ENCODE measurements around the gene USP50. TPM values are rescaled to one million over a fixed set of nuclear protein-coding genes. Genes with fewer than 3 reads are reported as not detected.

USP50 gene
- polyA plus RNA-seq, 1 donor from 2014 or later = 1.4 TPM

DNA sequence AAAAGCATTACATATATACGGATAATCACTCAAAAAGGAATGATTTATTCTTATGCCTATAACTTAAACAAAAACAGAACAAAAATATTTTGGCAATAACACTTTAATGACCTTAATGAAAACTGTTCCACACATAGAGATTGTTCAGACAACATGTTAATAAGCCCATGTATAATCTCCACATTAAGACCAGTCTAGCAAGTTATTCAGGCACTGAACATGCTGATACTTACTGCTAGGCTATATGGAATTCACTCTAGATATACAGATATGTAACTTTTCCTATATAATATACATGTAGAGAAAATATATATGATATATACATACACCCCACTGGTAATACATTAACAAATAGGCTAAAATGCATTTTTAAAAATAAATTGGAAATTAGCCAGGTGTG is 43.8 kb upstream of the USP50 start:
- no peak overlapping the region for H3K4me3 ChIP-seq (ENCODE audit: low read length)
- H3K9me3 ChIP-seq (ENCODE audit: low read length) = no peaks in the 10 kb centered on the region
- H4K20me1 ChIP-seq (ENCODE audit: insufficient read depth) = no peaks in the 10 kb centered on the region
- no peak overlapping the region for H3K27ac ChIP-seq (ENCODE audit: low read length)
- H3K36me3 ChIP-seq (ENCODE audit: insufficient read depth, low read length) = no peaks in the 10 kb centered on the region
- no peaks in the 10 kb centered on the region for H3K79me2 ChIP-seq (replicated peaks; ENCODE audit: insufficient read depth, low read length)
- H3K4me2 ChIP-seq (ENCODE audit: low read length) = no peak overlapping the region
- TF ChIP-seq CTCF (IDR thresholded peaks at IDR 0.05; ENCODE audit: poor library complexity, severe bottlenecking) (no peak), EP300 (conservative IDR thresholded peaks at IDR 0.05; ENCODE audit: poor library complexity, severe bottlenecking) (no peak), EZH2 (IDR thresholded peaks at IDR 0.05; ENCODE audit: borderline replicate concordance, insufficient read depth, low read length, poor library complexity, severe bottlenecking) (no peak), TAF1 (IDR thresholded peaks at IDR 0.05; ENCODE audit: low read depth) (no peak), POLR2AphosphoS5 (IDR thresholded peaks at IDR 0.05) (no peak), RAD21 (conservative IDR thresholded peaks at IDR 0.05) (no peak), MXI1 (conservative IDR thresholded peaks at IDR 0.05; ENCODE audit: poor library complexity, severe bottlenecking) (no peak), SMC3 (conservative IDR thresholded peaks at IDR 0.05; ENCODE audit: poor library complexity) (no peak)
- TF ChIP-seq, protein P1, sequence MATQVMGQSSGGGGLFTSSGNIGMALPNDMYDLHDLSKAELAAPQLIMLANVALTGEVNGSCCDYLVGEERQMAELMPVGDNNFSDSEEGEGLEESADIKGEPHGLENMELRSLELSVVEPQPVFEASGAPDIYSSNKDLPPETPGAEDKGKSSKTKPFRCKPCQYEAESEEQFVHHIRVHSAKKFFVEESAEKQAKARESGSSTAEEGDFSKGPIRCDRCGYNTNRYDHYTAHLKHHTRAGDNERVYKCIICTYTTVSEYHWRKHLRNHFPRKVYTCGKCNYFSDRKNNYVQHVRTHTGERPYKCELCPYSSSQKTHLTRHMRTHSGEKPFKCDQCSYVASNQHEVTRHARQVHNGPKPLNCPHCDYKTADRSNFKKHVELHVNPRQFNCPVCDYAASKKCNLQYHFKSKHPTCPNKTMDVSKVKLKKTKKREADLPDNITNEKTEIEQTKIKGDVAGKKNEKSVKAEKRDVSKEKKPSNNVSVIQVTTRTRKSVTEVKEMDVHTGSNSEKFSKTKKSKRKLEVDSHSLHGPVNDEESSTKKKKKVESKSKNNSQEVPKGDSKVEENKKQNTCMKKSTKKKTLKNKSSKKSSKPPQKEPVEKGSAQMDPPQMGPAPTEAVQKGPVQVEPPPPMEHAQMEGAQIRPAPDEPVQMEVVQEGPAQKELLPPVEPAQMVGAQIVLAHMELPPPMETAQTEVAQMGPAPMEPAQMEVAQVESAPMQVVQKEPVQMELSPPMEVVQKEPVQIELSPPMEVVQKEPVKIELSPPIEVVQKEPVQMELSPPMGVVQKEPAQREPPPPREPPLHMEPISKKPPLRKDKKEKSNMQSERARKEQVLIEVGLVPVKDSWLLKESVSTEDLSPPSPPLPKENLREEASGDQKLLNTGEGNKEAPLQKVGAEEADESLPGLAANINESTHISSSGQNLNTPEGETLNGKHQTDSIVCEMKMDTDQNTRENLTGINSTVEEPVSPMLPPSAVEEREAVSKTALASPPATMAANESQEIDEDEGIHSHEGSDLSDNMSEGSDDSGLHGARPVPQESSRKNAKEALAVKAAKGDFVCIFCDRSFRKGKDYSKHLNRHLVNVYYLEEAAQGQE (IDR thresholded peaks at IDR 0.05; ENCODE audit: borderline replicate concordance) = no peak
- H2AFZ ChIP-seq (ENCODE audit: low read depth, low read length) = no peak overlapping the region
- H3K9me2 ChIP-seq (ENCODE audit: insufficient read depth, low read length) = no peaks in the 10 kb centered on the region
- no peak overlapping the region for H3K9ac ChIP-seq (ENCODE audit: low read length)
- H3F3A ChIP-seq (ENCODE audit: insufficient read depth, low read length, poor library complexity, severe bottlenecking) = no peaks in the 10 kb centered on the region
- H3K27me3 ChIP-seq (ENCODE audit: insufficient read depth, low read depth, low read length) = no peaks in the 10 kb centered on the region

GRCh38 chr15:50577492-50577891 is 31.0 kb upstream of the USP50 start:
- Histone ChIP-seq H3K79me2 (replicated peaks; ENCODE audit: insufficient read depth, low read length) (no peaks in the 10 kb centered on the region), H3K9me3 (ENCODE audit: low read length) (no peaks in the 10 kb centered on the region), H3K9me2 (ENCODE audit: insufficient read depth, low read length) (no peaks in the 10 kb centered on the region), H3K4me2 (ENCODE audit: low read length) (no peak overlapping the region), H4K20me1 (ENCODE audit: insufficient read depth) (no peaks in the 10 kb centered on the region), H3K9ac (ENCODE audit: low read length) (no peak overlapping the region), H2AFZ (ENCODE audit: low read depth, low read length) (no peak overlapping the region), H3K27ac (ENCODE audit: low read length) (no peak overlapping the region), H3K36me3 (ENCODE audit: insufficient read depth, low read length) (peaks cover 3% of the 10 kb centered on the region), H3F3A (ENCODE audit: insufficient read depth, low read length, poor library complexity, severe bottlenecking) (no peaks in the 10 kb centered on the region), H3K4me3 (ENCODE audit: low read length) (no peak overlapping the region), H3K27me3 (ENCODE audit: insufficient read depth, low read depth, low read length) (no peaks in the 10 kb centered on the region)
- no peak for TF ChIP-seq SMC3 (conservative IDR thresholded peaks at IDR 0.05; ENCODE audit: poor library complexity)
- TF ChIP-seq POLR2AphosphoS5 (IDR thresholded peaks at IDR 0.05) = no peak
- TF ChIP-seq MXI1 (conservative IDR thresholded peaks at IDR 0.05; ENCODE audit: poor library complexity, severe bottlenecking) = no peak
- TF ChIP-seq CTCF (IDR thresholded peaks at IDR 0.05; ENCODE audit: poor library complexity, severe bottlenecking) = no peak
- TF ChIP-seq, protein P1 (IDR thresholded peaks at IDR 0.05; ENCODE audit: borderline replicate concordance) = no peak
- no peak for TF ChIP-seq RAD21 (conservative IDR thresholded peaks at IDR 0.05)
- TF ChIP-seq EP300 (conservative IDR thresholded peaks at IDR 0.05; ENCODE audit: poor library complexity, severe bottlenecking) = no peak
- no peak for TF ChIP-seq EZH2 (IDR thresholded peaks at IDR 0.05; ENCODE audit: borderline replicate concordance, insufficient read depth, low read length, poor library complexity, severe bottlenecking)
- no peak for TF ChIP-seq TAF1 (IDR thresholded peaks at IDR 0.05; ENCODE audit: low read depth)
